Gastrocnemius medialis (tissue), 4 donors: ENCODE results near the gene ACTL7B. TPM values are rescaled to one million over a fixed set of nuclear protein-coding genes. Genes with fewer than 3 reads are reported as not detected.
"Not testable (repeated sequence)": the region's sequence is repeated elsewhere in the genome, so short reads cannot be mapped to it uniquely, and the experiment has no call there.

Experiments used
- ATAC-seq, 2 donors: fragments of 150-250 bp; one replicate each; pipeline ENCODE4 v1.9.1; 2016
- DNase-seq, 2 donors: peaks; one replicate each; pipeline ENCODE4 v3.0.0-alpha.2; 2019
- H3K27ac ChIP-seq, 4 donors: fragments of 200-600 bp; sonication (generic); 1 replicate in 1 of 4; 2 replicates in 3 of 4; pipeline ENCODE4 v1.5.1; 2016 to 2018; ENCODE audit warnings: mild to moderate bottlenecking in 2 of 4, moderate library complexity in 1 of 4
- H3K27me3 ChIP-seq, 3 donors: fragments of 200-600 bp; sonication (generic) in 2 of 3; 1 replicate in 1 of 3; 2 replicates in 2 of 3; pipeline versions ENCODE4 v1.5.1 to v1.6.0; 2016 to 2019; ENCODE audit warnings: mild to moderate bottlenecking in 1 of 3, moderate library complexity in 1 of 3
- H3K36me3 ChIP-seq, 2 donors: fragments of 200-600 bp; sonication (generic) in 1 of 2; one replicate each; pipeline ENCODE4 v1.5.1; 2017 to 2018
- H3K4me1 ChIP-seq, 2 donors: fragments of 200-600 bp; sonication (generic) in 1 of 2; one replicate each; pipeline ENCODE4 v1.5.1; 2016 to 2017; ENCODE audit warnings: mild to moderate bottlenecking in 2 of 2
- H3K4me3 ChIP-seq, 4 donors: fragments of 200-600 bp; sonication (generic) in 3 of 4; 1 replicate in 1 of 4; 2 replicates in 3 of 4; pipeline ENCODE4 v1.5.1; 2016 to 2019; ENCODE audit warnings: mild to moderate bottlenecking in 2 of 4
- H3K9me3 ChIP-seq, 3 donors: fragments of 200-600 bp; sonication (generic) in 2 of 3; 1 replicate in 1 of 3; 2 replicates in 2 of 3; pipeline ENCODE4 v1.5.1; 2016 to 2019
- POLR2A ChIP-seq, 2 donors: fragments of 450-650 bp; IDR thresholded peaks; one replicate each; pipeline ENCODE4 v1.6.1; 2017; ENCODE audit warnings: antibody characterized with exemption in 2 of 2, mild to moderate bottlenecking in 2 of 2, moderate library complexity in 2 of 2
- in situ Hi-C, 4 donors: fragments of 200-750 bp; cut with MboI; loops; one replicate each; pipeline versions ENCODE4 v1.15.0 to v1.8.0; 2017; ENCODE audit warnings: low sequenced_read_pairs in 4 of 4
- intact Hi-C: fragments of 100-400 bp; cut with DNase I; formaldehyde crosslinking; loops from one replicate; pipeline ENCODE4 v1.15.1; 2023; ENCODE audit warnings: low total_unique reads
- total RNA-seq, 4 donors: library from RNA; depleted of rRNA; stranded (reverse); fragments of >200 nt; gene quantifications; one replicate each; pipeline versions ENCODE4 v1.1.0 to v1.2.3, GENCODE V29; 2016
- TF ChIP-seq, protein P1 (sequence below), 5 experiments: fragments of 450-650 bp in 3 of 5; fragments of 200-600 bp in 2 of 5; sonication (generic) in 2 of 5; IDR thresholded peaks in 4 of 5; conservative IDR thresholded peaks in 1 of 5; 1 replicate in 4 of 5; 2 replicates in 1 of 5; pipeline ENCODE4 v1.5.1; 2016 to 2019; ENCODE audit warnings: antibody characterized with exemption in 5 of 5, mild to moderate bottlenecking in 3 of 5, moderate library complexity in 3 of 5

The ACTL7B gene
- total RNA-seq, 4 donors from 2014 or later = not detected

DNA sequence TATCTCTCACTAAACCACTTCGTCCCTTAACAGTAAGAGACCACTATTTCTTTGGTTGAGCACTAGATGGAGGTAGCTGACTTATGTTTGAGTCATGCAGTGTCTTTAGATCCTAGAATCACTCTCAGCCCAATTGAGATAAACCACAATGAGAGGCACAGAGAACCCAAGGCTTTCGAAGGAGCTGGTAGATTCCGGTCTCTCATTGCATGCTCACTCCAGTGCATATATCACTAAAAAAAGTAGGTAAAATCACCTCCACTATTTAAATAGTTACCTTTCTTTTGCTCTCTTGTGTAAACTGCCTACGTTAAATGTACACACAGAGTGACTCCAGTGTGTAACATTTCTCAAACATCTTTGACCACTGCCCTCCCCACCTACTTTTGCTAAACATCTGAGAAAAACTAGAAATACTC, 33.9 kb upstream of the ACTL7B start:
- Histone ChIP-seq H3K4me1 (no peaks in the 10 kb centered on the region), H3K9me3 (no peaks in the 10 kb centered on the region), H3K27ac (no peak overlapping the region), H3K4me3 (no peak overlapping the region), H3K27me3 (no peaks in the 10 kb centered on the region), H3K36me3 (peaks cover 0 to 59% of the 10 kb centered on the region in 2 donors)
- ATAC-seq = no peak
- DNase-seq = no peak
- intact Hi-C loops (no loop called here), in situ Hi-C loops (no loop called here)
- no peak for TF ChIP-seq POLR2A (IDR thresholded peaks at IDR 0.05)
- TF ChIP-seq, protein P1, sequence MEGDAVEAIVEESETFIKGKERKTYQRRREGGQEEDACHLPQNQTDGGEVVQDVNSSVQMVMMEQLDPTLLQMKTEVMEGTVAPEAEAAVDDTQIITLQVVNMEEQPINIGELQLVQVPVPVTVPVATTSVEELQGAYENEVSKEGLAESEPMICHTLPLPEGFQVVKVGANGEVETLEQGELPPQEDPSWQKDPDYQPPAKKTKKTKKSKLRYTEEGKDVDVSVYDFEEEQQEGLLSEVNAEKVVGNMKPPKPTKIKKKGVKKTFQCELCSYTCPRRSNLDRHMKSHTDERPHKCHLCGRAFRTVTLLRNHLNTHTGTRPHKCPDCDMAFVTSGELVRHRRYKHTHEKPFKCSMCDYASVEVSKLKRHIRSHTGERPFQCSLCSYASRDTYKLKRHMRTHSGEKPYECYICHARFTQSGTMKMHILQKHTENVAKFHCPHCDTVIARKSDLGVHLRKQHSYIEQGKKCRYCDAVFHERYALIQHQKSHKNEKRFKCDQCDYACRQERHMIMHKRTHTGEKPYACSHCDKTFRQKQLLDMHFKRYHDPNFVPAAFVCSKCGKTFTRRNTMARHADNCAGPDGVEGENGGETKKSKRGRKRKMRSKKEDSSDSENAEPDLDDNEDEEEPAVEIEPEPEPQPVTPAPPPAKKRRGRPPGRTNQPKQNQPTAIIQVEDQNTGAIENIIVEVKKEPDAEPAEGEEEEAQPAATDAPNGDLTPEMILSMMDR (IDR thresholded peaks at IDR 0.05 in 4 of 5, conservative IDR thresholded peaks at IDR 0.05 in 1 of 5) = no peak

DNA sequence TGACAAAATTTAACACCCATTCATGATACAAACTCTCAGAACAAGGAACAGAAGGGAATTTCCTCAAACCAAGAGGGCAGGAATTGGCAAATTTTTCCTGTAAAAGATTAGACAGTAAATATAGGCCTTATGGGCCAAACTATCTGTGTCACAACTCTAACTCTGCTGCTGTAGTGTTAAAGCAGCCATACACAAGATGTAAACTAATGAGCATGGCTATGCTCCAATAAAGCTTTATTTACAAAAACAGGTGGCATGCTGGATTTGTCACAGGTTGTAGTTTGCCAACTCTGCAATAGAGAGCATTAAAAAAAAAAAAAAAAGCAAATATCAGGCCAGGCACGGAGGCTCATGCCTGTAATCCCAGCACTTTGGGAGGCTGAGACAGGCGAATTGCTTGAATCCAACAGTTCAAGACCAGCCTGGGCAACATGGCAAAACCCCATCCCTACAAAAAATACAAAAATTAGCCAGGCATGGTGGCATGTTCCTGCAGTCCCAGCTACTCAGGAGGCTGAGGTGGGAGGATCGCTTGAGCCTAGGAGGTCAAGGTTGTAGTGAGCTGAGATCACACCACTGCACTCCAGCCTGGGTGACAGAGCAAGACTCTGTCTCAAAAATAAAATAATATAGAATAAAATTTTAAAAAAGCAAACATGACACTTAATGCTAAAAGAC, 30.9 kb upstream of the ACTL7B start:
- ATAC-seq, H3K4me1 ChIP-seq, intact Hi-C loops, in situ Hi-C loops, DNase-seq, H3K9me3 ChIP-seq, H3K27me3 ChIP-seq, H3K4me3 ChIP-seq: not testable (repeated sequence)
- Histone ChIP-seq H3K36me3 (peaks cover 0 to 36% of the 10 kb centered on the region in 2 donors), H3K27ac (peak overlapping the region in 1 of 4 donors; percentile 3)

DNA sequence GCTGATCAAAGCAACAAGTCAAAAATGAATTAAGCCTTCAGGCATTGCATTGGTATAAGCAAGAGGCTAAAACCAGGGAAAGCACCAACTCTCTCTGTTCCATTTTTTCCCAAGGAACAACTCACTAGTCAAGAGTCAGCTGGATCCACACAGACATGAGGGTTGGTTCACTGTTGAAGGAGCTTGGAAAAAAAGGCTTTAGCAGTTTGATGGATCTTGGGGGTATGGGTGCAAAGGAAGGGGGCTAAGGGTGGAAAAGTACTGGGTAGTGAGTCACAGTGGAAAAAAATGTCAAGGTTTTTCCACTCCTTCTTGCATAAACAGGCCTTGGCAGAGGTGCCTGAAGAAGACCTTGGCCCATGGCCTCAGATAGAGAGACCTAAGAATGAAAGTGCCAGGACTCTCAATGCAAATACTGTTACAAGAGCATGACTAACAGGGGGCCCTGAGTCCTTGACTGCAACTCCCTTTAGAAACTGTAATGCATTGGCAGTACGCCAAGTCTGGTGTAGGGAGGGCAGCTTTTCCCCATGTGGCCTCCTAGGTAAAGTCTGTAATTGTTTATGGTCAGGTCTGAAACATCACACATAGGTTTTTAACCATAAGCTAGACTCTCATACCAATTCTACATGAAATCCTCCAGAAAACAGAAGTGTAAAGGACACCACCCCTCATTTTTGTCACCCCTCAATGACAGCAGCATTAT, 30.0 kb upstream of the ACTL7B start:
- no peak for ATAC-seq
- intact Hi-C loops = no loop called here
- no peak for DNase-seq
- in situ Hi-C loops = no loop called here
- no peaks in the 10 kb centered on the region for H3K27me3 ChIP-seq
- H3K9me3 ChIP-seq = no peaks in the 10 kb centered on the region
- TF ChIP-seq POLR2A (IDR thresholded peaks at IDR 0.05) = no peak
- TF ChIP-seq, protein P1 (IDR thresholded peaks at IDR 0.05 in 4 of 5, conservative IDR thresholded peaks at IDR 0.05 in 1 of 5) = no peak
- H3K27ac ChIP-seq = peak overlapping the region in 1 of 4 donors; percentile 3
- peaks cover 0 to 35% of the 10 kb centered on the region in 2 donors for H3K36me3 ChIP-seq
- no peak overlapping the region for H3K4me3 ChIP-seq
- H3K4me1 ChIP-seq = no peaks in the 10 kb centered on the region

DNA sequence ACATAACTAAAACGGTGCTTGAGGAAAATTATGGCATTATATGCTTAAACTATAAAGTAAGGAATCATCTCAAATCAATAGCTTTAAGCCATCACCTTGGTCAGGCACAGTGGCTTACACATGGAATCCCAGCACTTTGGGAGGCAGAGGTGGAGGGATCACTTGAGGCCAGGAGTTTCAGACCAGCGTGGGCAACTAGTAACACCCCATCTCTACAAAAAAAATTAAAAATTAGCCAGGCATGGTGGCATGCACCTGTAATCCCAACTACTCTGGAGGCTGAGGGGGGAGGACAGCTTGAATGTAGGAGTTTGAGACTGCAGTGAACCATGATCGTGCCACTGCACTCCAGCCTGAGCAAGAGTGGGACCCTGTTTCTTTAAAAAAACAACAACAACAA, 28.9 kb upstream of the ACTL7B start:
- H3K27me3 ChIP-seq = no peaks in the 10 kb centered on the region
- no peak overlapping the region for H3K4me3 ChIP-seq
- H3K27ac ChIP-seq = no peak overlapping the region
- intact Hi-C loops (no loop called here), in situ Hi-C loops (no loop called here)
- peaks cover 0 to 36% of the 10 kb centered on the region in 2 donors for H3K36me3 ChIP-seq
- no peaks in the 10 kb centered on the region for H3K9me3 ChIP-seq
- DNase-seq (no peak), ATAC-seq (no peak)
- H3K4me1 ChIP-seq = no peaks in the 10 kb centered on the region
- no peak for TF ChIP-seq POLR2A (IDR thresholded peaks at IDR 0.05)
- TF ChIP-seq, protein P1 (IDR thresholded peaks at IDR 0.05 in 4 of 5, conservative IDR thresholded peaks at IDR 0.05 in 1 of 5) = no peak

DNA sequence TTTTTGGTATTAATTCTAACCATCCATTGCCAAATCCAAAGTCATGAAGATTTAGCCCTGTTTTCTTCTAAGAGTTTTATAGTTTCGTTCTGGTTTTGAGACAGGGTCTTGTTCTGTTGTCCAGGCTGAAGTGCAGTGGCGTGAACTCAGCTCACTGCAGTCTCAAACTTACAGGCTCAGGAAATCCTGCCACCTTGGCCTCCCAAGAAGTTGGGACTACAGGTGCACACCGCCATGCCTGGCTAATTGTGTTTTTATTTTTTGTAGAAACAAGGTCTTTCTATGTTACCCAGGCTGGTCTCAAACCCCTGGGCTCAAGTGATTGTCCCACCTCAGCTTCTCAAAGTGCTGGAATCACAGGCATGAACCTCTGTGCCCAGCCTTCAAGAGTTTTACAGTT, 27.3 kb upstream of the ACTL7B start:
- H3K4me1 ChIP-seq = no peaks in the 10 kb centered on the region
- H3K36me3 ChIP-seq = peaks cover under 1 to 43% of the 10 kb centered on the region in 2 donors

More for the DNA sequence above, 27.3 kb upstream of the ACTL7B start:
- DNase-seq (no peak), ATAC-seq (no peak)
- no peaks in the 10 kb centered on the region for H3K27me3 ChIP-seq
- no peak overlapping the region for H3K27ac ChIP-seq
- H3K4me3 ChIP-seq = no peak overlapping the region
- intact Hi-C loops = no loop called here
- TF ChIP-seq POLR2A (IDR thresholded peaks at IDR 0.05) = no peak
- TF ChIP-seq, protein P1 (IDR thresholded peaks at IDR 0.05 in 4 of 5, conservative IDR thresholded peaks at IDR 0.05 in 1 of 5) = no peak
- no peaks in the 10 kb centered on the region for H3K9me3 ChIP-seq
- in situ Hi-C loops = no loop called here
